H9 (cell line): ENCODE measurements around the gene SQSTM1. TPM values are rescaled to one million over a fixed set of nuclear protein-coding genes. Genes with fewer than 3 reads are reported as not detected.

ENCODE experiments used
- DNase-seq: peaks from one replicate; pipeline ENCODE4 v3.0.0-alpha.2; 2017
- H2AFZ ChIP-seq: one replicate; pipeline ENCODE4 v1.6.1; 2013; ENCODE audit warnings: mild to moderate bottlenecking, low read length, control low read depth, moderate library complexity
- H2AK5ac ChIP-seq: 2 replicates; pipeline ENCODE4 v1.6.1; 2013; ENCODE audit warnings: low read length, control low read depth, mixed read lengths; ENCODE audit not compliant: insufficient read length
- H2BK120ac ChIP-seq: one replicate; pipeline ENCODE4 v1.6.1; 2013; ENCODE audit warnings: low read depth, mild to moderate bottlenecking, low read length, control low read depth, inconsistent platforms; ENCODE audit not compliant: poor library complexity, severe bottlenecking
- H2BK12ac ChIP-seq: 2 replicates; pipeline ENCODE4 v1.6.1; 2013; ENCODE audit warnings: low read length, control low read depth, mixed read lengths, low read depth; ENCODE audit not compliant: insufficient read length
- H2BK15ac ChIP-seq: 2 replicates; pipeline ENCODE4 v1.6.1; 2013; ENCODE audit warnings: low read depth, low read length, control low read depth
- H2BK20ac ChIP-seq: one replicate; pipeline ENCODE4 v1.6.1; 2013; ENCODE audit warnings: low read depth, mild to moderate bottlenecking, low read length, control low read depth, inconsistent platforms; ENCODE audit not compliant: poor library complexity, severe bottlenecking
- H2BK5ac ChIP-seq: 2 replicates; pipeline ENCODE4 v1.6.1; 2013; ENCODE audit warnings: low read length, control low read depth, mixed read lengths; ENCODE audit not compliant: insufficient read length
- H3K14ac ChIP-seq: 2 replicates; pipeline ENCODE4 v1.6.1; 2013; ENCODE audit warnings: low read length, control low read depth; ENCODE audit not compliant: insufficient read depth
- H3K18ac ChIP-seq: 2 replicates; pipeline ENCODE4 v1.6.1; 2013; ENCODE audit warnings: low read depth, mild to moderate bottlenecking, mixed read lengths, low read length, control low read depth; ENCODE audit not compliant: insufficient read length
- H3K23ac ChIP-seq: 2 replicates; pipeline ENCODE4 v1.6.1; 2013; ENCODE audit warnings: low read length, control low read depth, mixed read lengths, low read depth; ENCODE audit not compliant: insufficient read length
- H3K23me2 ChIP-seq: 2 replicates; pipeline ENCODE4 v1.6.1; 2013; ENCODE audit warnings: low read depth, mild to moderate bottlenecking, mixed read lengths, low read length, control low read depth; ENCODE audit not compliant: insufficient read length, poor library complexity, severe bottlenecking
- H3K27ac ChIP-seq: 2 replicates; pipeline ENCODE4 v1.5.1; 2013; ENCODE audit warnings: low read length, control low read depth, mixed read lengths, low read depth; ENCODE audit not compliant: insufficient read length
- H3K27me3 ChIP-seq: 2 replicates; pipeline ENCODE4 v1.6.1; 2013; ENCODE audit warnings: low read length, control low read depth, inconsistent platforms; ENCODE audit not compliant: insufficient read depth
- H3K4ac ChIP-seq: 2 replicates; pipeline ENCODE4 v1.6.1; 2013; ENCODE audit warnings: low read depth, mild to moderate bottlenecking, control low read depth, inconsistent platforms, low read length, moderate library complexity
- H3K4me1 ChIP-seq: 2 replicates; pipeline ENCODE4 v1.6.1; 2013; ENCODE audit warnings: low read length, control low read depth, inconsistent platforms; ENCODE audit not compliant: insufficient read depth
- H3K4me2 ChIP-seq: 2 replicates; pipeline ENCODE4 v1.6.1; 2013; ENCODE audit warnings: low read length, control low read depth, mixed read lengths; ENCODE audit not compliant: insufficient read length, insufficient read depth
- H3K56ac ChIP-seq: 2 replicates; pipeline ENCODE4 v1.6.1; 2013; ENCODE audit warnings: low read depth, mild to moderate bottlenecking, mixed read lengths, low read length, control low read depth; ENCODE audit not compliant: insufficient read length
- H3K79me1 ChIP-seq: 2 replicates; pipeline ENCODE4 v1.6.1; 2013; ENCODE audit warnings: low read depth, mild to moderate bottlenecking, moderate library complexity, low read length, control low read depth, inconsistent platforms; ENCODE audit not compliant: insufficient read depth, poor library complexity, severe bottlenecking
- H3K79me2 ChIP-seq: 2 replicates; pipeline ENCODE4 v1.6.1; 2013; ENCODE audit warnings: low read length, control low read depth, inconsistent platforms; ENCODE audit not compliant: insufficient read depth
- H3K9ac ChIP-seq: 2 replicates; pipeline ENCODE4 v1.6.1; 2013; ENCODE audit warnings: low read length, control low read depth, mixed read lengths; ENCODE audit not compliant: insufficient read length; ENCODE audit errors: extremely low read depth
- H3K9me3 ChIP-seq: one replicate; pipeline ENCODE4 v1.6.1; 2013; ENCODE audit warnings: low read depth, low read length, inconsistent platforms; ENCODE audit not compliant: control insufficient read depth
- H3T11ph ChIP-seq: one replicate; pipeline ENCODE4 v1.6.1; 2013; ENCODE audit warnings: mild to moderate bottlenecking, low read length, control low read depth, inconsistent platforms
- H4K20me1 ChIP-seq: one replicate; pipeline ENCODE4 v1.6.1; 2013; ENCODE audit not compliant: control insufficient read depth, insufficient read length, insufficient read depth
- H4K5ac ChIP-seq: 2 replicates; pipeline ENCODE4 v1.6.1; 2013; ENCODE audit warnings: low read depth, mild to moderate bottlenecking, mixed read lengths, low read length, control low read depth; ENCODE audit not compliant: insufficient read length
- H4K8ac ChIP-seq: replicated peaks from 2 replicates; pipeline ENCODE4 v1.6.1; 2013; ENCODE audit warnings: low read length, control low read depth, mixed read lengths, low read depth; ENCODE audit not compliant: insufficient read length
- H4K91ac ChIP-seq: 2 replicates; pipeline ENCODE4 v1.6.1; 2013; ENCODE audit warnings: low read depth, mild to moderate bottlenecking, moderate library complexity, mixed read lengths, low read length, control low read depth; ENCODE audit not compliant: insufficient read length
- H3K27ac Mint-ChIP-seq, 3 experiments: 2 replicates in 2 of 3; 3 replicates in 1 of 3; pipeline ENCODE4 v1.8.0; 2020 to 2021; ENCODE audit warnings: mixed read lengths in 3 of 3, mild to moderate bottlenecking in 1 of 3, moderate library complexity in 1 of 3
- H3K27me3 Mint-ChIP-seq: 2 replicates; pipeline ENCODE4 v1.8.0; 2021; ENCODE audit warnings: low read depth, mild to moderate bottlenecking, moderate library complexity, mixed read lengths
- H3K36me3 Mint-ChIP-seq, 3 experiments: 2 replicates in 2 of 3; 3 replicates in 1 of 3; pipeline ENCODE4 v1.8.0; 2020 to 2021; ENCODE audit warnings: low read depth in 3 of 3, mixed read lengths in 3 of 3; ENCODE audit not compliant: insufficient read depth in 1 of 3
- H3K4me1 Mint-ChIP-seq, 2 experiments: 2 replicates each; pipeline ENCODE4 v1.8.0; 2020; ENCODE audit warnings: mixed read lengths in 2 of 2
- H3K4me3 Mint-ChIP-seq, 2 experiments: 2 replicates in 1 of 2; 3 replicates in 1 of 2; pipeline ENCODE4 v1.8.0; 2020 to 2021; ENCODE audit warnings: mild to moderate bottlenecking in 2 of 2, mixed read lengths in 2 of 2, moderate library complexity in 1 of 2
- H3K9me3 Mint-ChIP-seq, 2 experiments: 2 replicates in 1 of 2; 3 replicates in 1 of 2; pipeline ENCODE4 v1.8.0; 2020; ENCODE audit warnings: mild to moderate bottlenecking in 2 of 2, mixed read lengths in 2 of 2, moderate library complexity in 1 of 2
- CTCF ChIP-seq: fragments of 200-600 bp; sonication (generic); conservative IDR thresholded peaks from 3 replicates; pipeline ENCODE4 v1.8.0; 2021; ENCODE audit warnings: antibody characterized with exemption, mild to moderate bottlenecking
- WGBS: extraction: QIAGEN DNeasy Blood & Tissue Kit; methylation state at CpG from one replicate; pipeline ENCODE4 v1.1.7; 2013; ENCODE audit warnings: missing lambda C conversion rate, low lambda C conversion rate, mixed read lengths; ENCODE audit not compliant: insufficient read length; ENCODE audit errors: extremely low coverage; 5-methylcytosine and 5-hydroxymethylcytosine counted together
- total RNA-seq: library from RNA; stranded (reverse); gene quantifications from 2 replicates; pipeline ENCODE4 v1.2.1, GENCODE V29; 2021

SQSTM1 gene
- total RNA-seq, 1 experiment from 2014 or later, result 144 TPM

- H2BK12ac ChIP-seq, result no peak overlapping the region
- H3K79me1 ChIP-seq, result no peaks in the 10 kb centered on the region
- no peak overlapping the region for H3K18ac ChIP-seq
- H2AFZ ChIP-seq, result no peak overlapping the region
- no peaks in the 10 kb centered on the region for H3K23me2 ChIP-seq
- no peak overlapping the region for H3K23ac ChIP-seq
- no peak overlapping the region for H4K5ac ChIP-seq
- Mint-ChIP-seq H3K4me1 (peaks cover 9 to 23% of the 10 kb centered on the region in 2 experiments), H3K4me3 (no peak overlapping the region), H3K27me3 (no peaks in the 10 kb centered on the region), H3K36me3 (peaks cover 11 to 51% (median 48%) of the 10 kb centered on the region in 3 experiments; a peak in 6 of 7 replicates), H3K27ac (peak overlapping the region in 2 of 3 experiments; percentile 68 to 75; a peak in 1 of 7 replicates), H3K9me3 (no peaks in the 10 kb centered on the region)
- H3K4me2 ChIP-seq, result no peak overlapping the region
- WGBS, result no CpG with 5 or more reads among the region's 14 CpGs
- no peak overlapping the region for H4K8ac ChIP-seq
- no peak overlapping the region for H2BK5ac ChIP-seq
- no peaks in the 10 kb centered on the region for H4K20me1 ChIP-seq
- H3T11ph ChIP-seq, result no peak overlapping the region
- H3K27ac ChIP-seq, result no peak overlapping the region
- H2BK20ac ChIP-seq, result no peak overlapping the region
- no peak overlapping the region for H2BK15ac ChIP-seq
- H2BK120ac ChIP-seq, result no peak overlapping the region
- no peak overlapping the region for H3K9ac ChIP-seq
- no peaks in the 10 kb centered on the region for H3K9me3 ChIP-seq
- H2AK5ac ChIP-seq, result no peak overlapping the region
- H4K91ac ChIP-seq, result no peak overlapping the region
- H3K4me1 ChIP-seq, result no peaks in the 10 kb centered on the region
- H3K56ac ChIP-seq, result no peak overlapping the region
- H3K4ac ChIP-seq, result no peak overlapping the region
- TF ChIP-seq CTCF, result no peak
- DNase-seq, result no peak
- H3K79me2 ChIP-seq, result no peaks in the 10 kb centered on the region
- H3K27me3 ChIP-seq, result no peaks in the 10 kb centered on the region
- H3K14ac ChIP-seq, result no peak overlapping the region
Measured at GRCh38 chr5:179868541-179868940, 47.8 kb downstream of the SQSTM1 start.
